ENCODE data around the gene TRMT2A.

Gene TRMT2A

DNA sequence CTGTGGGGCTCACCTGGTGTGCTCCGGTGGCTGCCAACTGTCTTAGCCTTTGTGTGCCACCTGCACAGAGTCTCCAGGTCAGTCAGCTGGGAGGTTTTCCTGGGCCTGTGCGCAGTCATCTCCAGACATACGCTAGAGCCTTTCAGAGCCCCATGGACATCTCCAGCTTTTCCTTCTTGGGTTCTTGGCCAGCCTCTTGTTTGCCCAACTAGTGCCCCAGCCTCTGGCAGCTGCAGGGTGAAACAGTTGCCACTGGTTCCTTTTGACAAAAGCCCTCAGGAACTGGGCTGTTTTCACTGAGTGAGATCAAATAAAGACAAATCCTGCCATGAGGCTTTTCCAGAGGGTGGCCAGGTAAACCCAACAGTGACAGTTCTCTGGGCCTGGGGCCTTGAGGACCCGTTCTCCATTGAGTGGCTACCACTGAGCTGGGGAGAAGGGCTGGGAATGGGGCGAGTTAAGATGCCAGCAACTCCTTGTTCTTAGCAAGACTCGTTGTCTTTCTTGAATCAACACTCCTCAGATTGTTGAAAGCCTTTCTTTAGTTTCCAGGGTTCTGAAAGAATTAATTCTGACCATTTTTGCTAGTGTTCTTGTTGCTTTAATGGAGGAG lies 17.8 kb downstream of the TRMT2A start:
- DNase-seq = no peak

DNA sequence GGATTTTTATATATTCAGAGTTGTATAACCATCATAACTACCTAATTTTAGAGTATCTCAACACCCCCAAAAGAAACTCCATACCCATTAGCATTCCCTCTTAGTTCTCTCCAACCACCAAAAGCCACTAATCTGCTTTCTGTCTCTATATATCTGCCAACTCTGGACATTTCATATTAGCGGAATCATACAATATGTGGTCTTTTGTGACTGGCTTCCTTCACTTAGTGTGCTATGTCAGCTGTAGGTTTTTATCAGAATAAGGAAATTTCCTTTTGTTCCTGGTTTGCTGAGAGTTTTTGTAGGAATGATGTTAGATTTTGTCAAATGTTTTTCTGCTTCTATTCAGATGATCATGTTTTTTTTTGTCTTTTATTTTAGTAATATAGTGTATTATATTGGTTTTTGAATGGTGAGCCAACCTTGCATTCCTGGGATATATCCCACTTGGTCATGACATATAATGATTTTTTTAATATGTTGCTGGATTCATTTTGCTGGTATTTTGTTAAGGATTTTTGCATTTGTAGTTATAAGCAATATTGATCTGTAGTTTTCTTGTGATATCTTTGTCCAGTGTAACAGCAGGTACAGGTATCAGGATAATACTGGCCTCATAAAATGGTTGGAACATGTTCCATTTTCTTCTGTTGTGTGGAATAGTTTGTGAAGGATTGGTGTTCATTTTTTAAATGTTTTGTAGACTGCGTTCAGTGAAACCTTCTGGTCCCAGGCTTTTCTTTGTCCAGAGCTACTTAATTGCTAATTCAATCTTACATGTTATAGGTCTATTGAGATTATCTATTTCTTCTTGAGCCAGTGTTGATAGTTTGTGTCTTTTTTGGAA lies 20.2 kb downstream of the TRMT2A start:
- no peak for DNase-seq

GRCh38 chr22:20095521-20095920 lies 21.5 kb downstream of the TRMT2A start:
- DNase-seq = no peak

DNA sequence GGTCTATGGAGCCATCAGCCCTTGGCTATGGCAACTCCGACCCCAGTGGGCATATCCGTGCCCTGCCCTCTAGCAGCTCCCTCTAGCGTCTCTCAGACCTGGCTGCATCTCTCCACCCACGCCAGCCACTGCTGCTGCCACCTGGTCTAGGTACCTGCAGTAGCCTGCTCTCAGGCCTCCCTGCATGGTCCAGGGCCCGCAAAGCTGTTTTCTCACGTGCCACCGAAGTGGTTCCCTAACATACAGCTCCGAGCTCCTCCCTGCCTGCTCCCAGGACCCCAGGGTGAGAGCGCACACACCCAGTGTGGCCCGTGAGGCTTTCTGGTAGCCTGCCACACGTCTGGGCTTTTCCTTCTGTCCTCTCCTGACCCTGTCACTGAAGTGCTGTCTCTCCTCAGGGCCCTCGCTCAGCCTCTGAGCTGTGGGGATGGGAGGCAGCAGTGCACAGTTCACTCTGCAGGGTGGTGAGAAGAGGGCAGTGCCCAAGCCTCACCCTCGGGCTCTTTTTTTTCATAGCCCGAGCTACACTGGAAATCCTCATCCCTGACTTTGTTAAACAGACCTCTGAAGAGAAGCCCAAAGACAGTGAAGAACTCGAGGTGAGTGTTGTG lies 22.7 kb downstream of the TRMT2A start:
- no peak for DNase-seq

DNA sequence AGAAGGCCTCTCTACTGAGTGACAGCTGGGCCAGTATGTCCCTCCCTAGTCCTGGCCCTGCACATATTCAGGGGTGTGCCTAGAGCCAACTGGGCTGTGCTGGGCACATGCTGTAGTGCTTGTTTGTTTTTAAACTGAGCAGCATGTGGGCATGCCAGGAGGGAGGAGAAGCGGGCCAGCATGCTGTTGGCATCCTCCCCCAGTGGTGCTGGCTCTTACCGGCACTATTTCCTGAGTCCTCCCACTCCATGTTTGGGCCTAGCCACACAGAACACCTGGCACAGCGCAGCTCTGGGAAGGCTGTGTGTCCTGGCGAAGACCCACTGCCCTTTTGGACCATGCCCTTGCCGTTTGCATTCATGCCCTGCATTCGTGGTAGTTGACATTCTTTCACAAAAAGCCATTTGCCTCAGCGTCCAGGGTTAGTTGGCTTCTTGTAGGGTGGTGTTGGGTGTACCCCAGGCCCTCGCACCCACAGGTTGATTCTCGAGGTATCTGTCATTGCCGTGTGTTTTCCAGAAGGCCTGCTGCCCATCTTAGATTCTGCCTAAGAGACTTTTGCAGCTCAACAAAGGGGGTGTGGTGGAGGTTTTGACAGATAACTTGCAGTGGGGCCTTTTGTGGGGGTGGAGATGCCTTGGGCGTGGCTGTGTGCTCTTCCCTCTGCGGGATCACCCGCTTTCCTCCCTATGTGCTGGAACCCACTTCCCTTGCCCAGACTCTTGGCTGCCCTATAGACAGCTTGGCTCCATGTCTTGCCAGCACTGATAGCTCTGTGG lies 23.4 kb downstream of the TRMT2A start:
- DNase-seq = no peak

GRCh38 chr22:20092477-20092854 lies 24.6 kb downstream of the TRMT2A start:
- no peak for DNase-seq

GRCh38 chr22:20091690-20092476 lies 25.1 kb downstream of the TRMT2A start:
- DNase-seq = no peak

DNA sequence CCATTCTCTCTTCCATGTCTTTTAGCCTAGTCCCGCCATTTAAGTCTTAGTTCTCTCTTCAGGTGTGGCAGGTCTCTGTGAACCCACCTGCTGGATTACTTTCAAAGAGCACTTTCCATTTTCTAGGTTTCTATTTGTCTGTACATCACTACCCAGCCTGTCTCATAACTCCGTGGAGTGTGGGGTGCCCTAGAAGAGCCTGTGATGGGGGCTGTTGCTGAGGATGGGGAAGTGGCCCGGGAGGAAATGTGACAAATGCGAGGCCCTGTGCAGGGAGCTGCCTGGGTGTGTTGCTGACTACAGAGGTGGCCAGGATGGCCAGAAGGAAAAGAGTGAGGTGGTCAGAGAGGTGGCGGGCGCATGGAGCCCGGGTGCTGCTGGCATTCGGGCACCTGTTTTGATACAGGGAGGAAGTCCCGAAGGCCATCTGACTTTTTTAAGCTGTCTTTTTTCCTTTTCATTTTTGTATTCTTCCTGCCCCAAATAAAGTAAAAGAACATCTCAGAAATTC lies 26.2 kb downstream of the TRMT2A start:
- no peak for DNase-seq

- DNase-seq = no peak
Observed at GRCh38 chr22:20089977-20090729, 26.9 kb downstream of the TRMT2A start.

GRCh38 chr22:20089226-20089976 lies 27.6 kb downstream of the TRMT2A start:
- DNase-seq = no peak

DNA sequence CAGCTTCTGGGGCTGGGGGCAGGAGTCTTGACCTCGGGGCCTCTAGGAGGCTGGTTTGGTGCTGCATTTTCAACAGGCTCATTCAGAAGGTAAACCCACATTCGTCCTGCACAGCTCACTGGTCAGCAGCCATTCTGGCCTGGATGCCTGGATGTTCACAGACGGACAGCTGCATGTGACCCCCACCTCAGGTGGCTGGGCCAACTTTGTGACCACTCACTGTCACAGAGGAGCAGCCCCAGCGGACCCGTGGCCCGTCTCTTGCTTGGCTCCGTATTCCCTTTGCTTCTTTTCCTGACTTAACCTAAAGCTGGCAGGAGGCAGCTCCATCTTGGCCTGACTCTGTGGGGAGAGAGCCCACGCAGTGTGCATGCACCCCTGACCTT lies 28.8 kb downstream of the TRMT2A start:
- DNase-seq = no peak

GRCh38 chr22:20087319-20088262 lies 29.4 kb downstream of the TRMT2A start:
- no peak for DNase-seq

GRCh38 chr22:20086763-20087162 lies 30.3 kb downstream of the TRMT2A start:
- DNase-seq = no peak

DNA sequence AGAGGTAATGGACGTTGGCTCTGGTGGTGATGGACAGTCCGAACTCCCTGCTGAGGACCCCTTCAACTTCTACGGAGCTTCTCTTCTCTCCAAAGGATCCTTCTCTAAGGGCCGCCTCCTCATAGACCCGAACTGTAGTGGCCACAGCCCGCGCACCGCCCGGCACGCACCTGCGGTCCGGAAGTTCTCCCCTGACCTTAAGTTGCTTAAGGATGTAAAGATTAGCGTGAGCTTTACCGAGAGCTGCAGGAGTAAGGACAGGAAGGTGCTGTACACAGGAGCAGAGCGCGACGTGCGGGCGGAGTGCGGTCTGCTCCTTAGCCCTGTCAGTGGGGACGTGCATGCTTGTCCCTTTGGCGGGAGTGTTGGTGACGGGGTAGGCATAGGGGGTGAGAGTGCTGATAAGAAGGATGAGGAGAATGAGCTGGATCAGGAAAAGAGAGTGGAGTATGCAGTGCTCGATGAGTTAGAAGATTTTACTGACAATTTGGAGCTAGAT lies 30.9 kb downstream of the TRMT2A start:
- DNase-seq = no peak

GRCh38 chr22:20085651-20086050 lies 31.4 kb downstream of the TRMT2A start:
- no peak for DNase-seq

GRCh38 chr22:20084547-20085413 lies 32.2 kb downstream of the TRMT2A start:
- no peak for DNase-seq

DNA sequence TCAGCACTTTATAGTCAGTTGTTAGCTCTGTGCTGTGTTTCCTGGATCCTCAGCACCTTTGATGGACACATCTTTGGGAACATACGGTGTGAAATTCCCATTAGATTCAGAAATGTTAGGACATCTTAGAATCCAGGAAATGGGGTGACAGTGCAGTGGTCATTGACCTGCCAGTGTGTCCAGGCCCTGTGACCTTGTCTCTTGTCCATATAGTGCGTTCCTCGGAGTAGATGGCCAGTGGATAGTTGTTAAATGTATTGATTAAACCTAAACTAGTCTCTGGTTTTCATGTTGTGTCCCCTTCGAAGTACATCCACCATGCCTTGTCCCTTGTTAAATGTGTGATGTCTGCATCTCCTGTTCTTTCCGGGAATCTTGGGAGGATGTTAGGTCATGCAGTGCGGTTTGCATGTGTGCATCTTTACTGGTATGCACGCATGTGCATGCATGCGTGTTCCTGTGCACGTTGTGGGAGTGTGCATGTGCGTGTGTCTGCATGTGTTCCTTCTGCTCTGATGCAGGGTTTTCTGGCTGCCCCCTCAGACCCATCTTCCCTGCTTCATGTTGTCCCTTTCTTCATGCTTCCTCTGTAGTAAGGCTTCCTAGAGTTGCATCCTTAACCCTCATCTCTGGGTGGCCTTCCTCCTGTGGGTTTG lies 33.0 kb downstream of the TRMT2A start:
- no peak for DNase-seq
